Testis (tissue), 3 donors: Measurements from ENCODE around the gene ARSI. TPM values are rescaled to one million over a fixed set of nuclear protein-coding genes. Genes with fewer than 3 reads are reported as not detected.

ENCODE experiments used
- DNase-seq: peaks from one replicate; pipeline ENCODE4 v3.0.0-alpha.2; 2019
- H3K27ac ChIP-seq, 2 donors: fragments of 200-600 bp; sonication (generic); one replicate each; pipeline ENCODE4 v1.5.1; 2019
- H3K27me3 ChIP-seq: fragments of 200-600 bp; sonication (generic); one replicate; pipeline ENCODE4 v1.5.1; 2019
- H3K36me3 ChIP-seq: fragments of 200-600 bp; sonication (generic); one replicate; pipeline ENCODE4 v1.5.1; 2017; ENCODE audit warnings: low read depth; ENCODE audit errors: missing control alignments
- H3K4me1 ChIP-seq: fragments of 200-600 bp; sonication (generic); one replicate; pipeline ENCODE4 v1.5.1; 2019
- H3K4me3 ChIP-seq, 2 donors: fragments of 200-600 bp; sonication (generic); one replicate each; pipeline ENCODE4 v1.5.1; 2017 to 2019
- H3K9me3 ChIP-seq: fragments of 200-600 bp; sonication (generic); one replicate; pipeline ENCODE4 v1.5.1; 2017
- CTCF ChIP-seq, 3 experiments: fragments of 450-650 bp in 2 of 3; fragments of 200-600 bp in 1 of 3; sonication (generic) in 1 of 3; IDR thresholded peaks; one replicate each; pipeline ENCODE4 v1.5.1; 2016 to 2019; ENCODE audit warnings: antibody characterized with exemption in 3 of 3, mild to moderate bottlenecking in 2 of 3, moderate library complexity in 1 of 3
- POLR2A ChIP-seq: fragments of 450-650 bp; IDR thresholded peaks from one replicate; pipeline ENCODE4 v1.6.1; 2017; ENCODE audit warnings: antibody characterized with exemption, mild to moderate bottlenecking, moderate library complexity
- WGBS, 2 donors: methylation state at CpG; one replicate each; pipeline ENCODE4 v1.1.5; 2018; 5-methylcytosine and 5-hydroxymethylcytosine counted together
- intact Hi-C: fragments of 100-400 bp; cut with DNase I; formaldehyde crosslinking; loops from one replicate; pipeline ENCODE4 v1.15.1; 2023; ENCODE audit warnings: low total_unique reads
- polyA plus RNA-seq: library from polyadenylated mRNA; stranded (reverse); fragments of 350-450 nt; fragmentation: Illumina TruSeq; extraction: RNeasy Lipid Tissue Mini Kit (QIAGEN cat#74804); gene quantifications from one replicate; pipeline ENCODE4 v1.2.3, GENCODE V29; 2014; ENCODE audit warnings: low read depth, low replicate concordance; ENCODE audit not compliant: insufficient read depth
- total RNA-seq, 2 donors: library from RNA; depleted of rRNA; stranded (reverse); fragments of >200 nt; gene quantifications; one replicate each; pipeline ENCODE4 v1.2.3, GENCODE V29; 2016

The ARSI gene
- total and polyA plus RNA-seq, 3 donors from 2014 or later: 0.79 to 0.93 (median 0.92) TPM

DNA sequence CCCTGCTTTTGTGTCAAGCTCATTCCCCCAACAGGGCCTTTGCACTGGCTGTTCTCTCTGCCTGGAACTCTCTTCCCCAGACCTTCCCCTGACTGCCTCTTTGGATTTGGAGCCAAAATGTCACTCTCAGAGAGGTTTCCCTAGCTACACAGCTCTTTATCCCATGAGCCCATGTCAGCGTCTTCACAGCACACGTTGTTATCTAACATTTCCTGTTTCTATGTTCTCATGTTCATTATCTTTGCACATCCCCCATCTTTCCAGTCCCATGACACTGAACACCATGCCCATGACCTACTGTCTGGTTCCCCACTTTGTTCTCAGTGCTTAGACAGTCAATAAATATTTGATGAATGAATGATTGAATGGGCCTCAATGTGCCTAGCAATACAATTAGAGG lies 26.3 kb upstream of the ARSI start:
- intact Hi-C loops: no loop called here
- Histone ChIP-seq H3K27me3 (no peaks in the 10 kb centered on the region), H3K4me1 (no peaks in the 10 kb centered on the region), H3K36me3 (no peaks in the 10 kb centered on the region), H3K27ac (no peak overlapping the region), H3K4me3 (no peak overlapping the region), H3K9me3 (no peaks in the 10 kb centered on the region)
- 68% methylated on average over 2 of the region's 2 CpGs for WGBS, 2 donors
- no peak for DNase-seq
- TF ChIP-seq CTCF (IDR thresholded peaks at IDR 0.05) (no peak), POLR2A (no peak)

DNA sequence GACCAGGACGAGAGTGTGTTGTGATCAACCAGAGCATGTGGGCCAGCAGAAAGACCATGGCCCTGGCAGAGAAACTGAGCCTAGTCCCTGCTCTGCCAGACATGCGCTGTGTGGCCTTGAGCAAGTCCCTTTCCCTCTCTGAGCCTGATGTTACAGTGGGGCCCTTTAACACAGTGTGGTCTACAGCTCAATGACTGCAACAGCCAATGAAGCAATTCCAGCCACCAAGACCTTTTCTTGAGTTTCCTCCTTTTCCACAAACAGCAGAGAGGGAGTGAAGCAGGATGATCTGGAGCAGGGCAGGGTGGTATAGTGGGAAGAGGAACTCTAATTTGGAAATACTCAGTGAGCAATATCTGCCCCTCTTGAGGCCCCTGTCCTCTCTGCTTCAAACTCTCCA lies 25.8 kb upstream of the ARSI start:
- no peaks in the 10 kb centered on the region for H3K27me3 ChIP-seq
- intact Hi-C loops: no loop called here
- no peak for DNase-seq
- WGBS, 2 donors: 93 to 98% methylated on average over 2 of the region's 2 CpGs
- TF ChIP-seq CTCF (IDR thresholded peaks at IDR 0.05): no peak
- no peak for TF ChIP-seq POLR2A
- no peaks in the 10 kb centered on the region for H3K9me3 ChIP-seq
- no peak overlapping the region for H3K27ac ChIP-seq
- no peaks in the 10 kb centered on the region for H3K4me1 ChIP-seq
- H3K4me3 ChIP-seq: no peak overlapping the region
- H3K36me3 ChIP-seq: no peaks in the 10 kb centered on the region

DNA sequence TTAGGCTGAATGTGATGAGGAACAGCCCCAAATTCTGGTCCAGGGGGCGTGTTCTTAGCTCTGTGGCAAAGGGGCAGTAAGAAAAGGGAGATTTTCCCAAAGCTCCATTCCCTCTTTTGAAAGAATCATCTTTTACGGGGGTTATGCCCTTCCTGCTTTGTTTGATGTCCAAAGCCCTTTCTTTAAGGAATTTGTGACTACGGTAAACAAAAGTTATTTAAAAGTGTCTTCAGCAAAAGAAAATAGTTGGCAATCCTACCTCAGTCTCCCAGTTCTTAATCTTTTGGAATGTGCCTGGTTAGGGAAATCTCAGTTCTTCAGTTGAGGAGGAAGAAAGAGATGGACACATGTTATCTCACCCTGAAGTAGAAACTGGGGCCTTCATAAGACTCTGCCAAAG lies 24.4 kb upstream of the ARSI start:
- WGBS, 2 donors: 70 to 85% methylated on average over 3 of the region's 3 CpGs
- Histone ChIP-seq H3K27me3 (no peaks in the 10 kb centered on the region), H3K4me3 (no peak overlapping the region), H3K36me3 (no peaks in the 10 kb centered on the region), H3K9me3 (no peaks in the 10 kb centered on the region), H3K4me1 (no peaks in the 10 kb centered on the region), H3K27ac (no peak overlapping the region)
- TF ChIP-seq CTCF (IDR thresholded peaks at IDR 0.05): no peak
- no peak for TF ChIP-seq POLR2A
- intact Hi-C loops: no loop called here
- DNase-seq: no peak

DNA sequence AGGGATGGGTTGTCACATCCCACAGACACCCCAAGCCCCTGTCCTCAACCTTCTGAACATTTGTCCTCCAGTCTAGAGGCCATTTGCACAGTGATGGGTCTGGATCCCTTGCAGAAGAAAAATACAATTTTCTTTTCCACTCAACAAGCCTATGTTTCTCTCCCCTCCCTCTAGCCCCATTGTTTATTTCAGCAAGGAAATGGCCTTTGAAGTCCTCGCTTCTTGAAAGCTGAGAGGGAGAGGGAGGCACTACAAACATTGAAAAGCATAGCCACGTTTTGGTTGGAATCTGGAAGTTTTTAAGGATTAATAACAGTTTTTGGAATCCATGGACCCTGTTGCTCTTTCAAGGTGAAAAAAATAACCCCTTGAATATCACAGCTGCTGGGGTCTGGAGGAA lies 24.0 kb upstream of the ARSI start:
- H3K36me3 ChIP-seq: no peaks in the 10 kb centered on the region
- no peak overlapping the region for H3K27ac ChIP-seq
- H3K9me3 ChIP-seq: no peaks in the 10 kb centered on the region
- H3K27me3 ChIP-seq: no peaks in the 10 kb centered on the region
- WGBS, 2 donors: 60 to 75% methylated on average over 2 of the region's 2 CpGs
- TF ChIP-seq POLR2A (no peak), CTCF (IDR thresholded peaks at IDR 0.05) (no peak)
- no peak for DNase-seq
- H3K4me3 ChIP-seq: no peak overlapping the region
- intact Hi-C loops: no loop called here
- no peaks in the 10 kb centered on the region for H3K4me1 ChIP-seq

GRCh38 chr5:150325426-150325825 lies 22.7 kb upstream of the ARSI start:
- intact Hi-C loops: no loop called here

More at GRCh38 chr5:150325426-150325825, 22.7 kb upstream of the ARSI start:
- Histone ChIP-seq H3K27me3 (no peaks in the 10 kb centered on the region), H3K36me3 (no peaks in the 10 kb centered on the region), H3K4me1 (no peaks in the 10 kb centered on the region), H3K9me3 (no peaks in the 10 kb centered on the region), H3K4me3 (no peak overlapping the region), H3K27ac (no peak overlapping the region)
- 88 to 97% methylated on average over 3 to 4 of the region's 4 CpGs for WGBS, 2 donors
- TF ChIP-seq POLR2A (no peak), CTCF (IDR thresholded peaks at IDR 0.05) (no peak)
- no peak for DNase-seq
